DLD1 (cell line): Measurements from ENCODE around the gene KDM2A.

Source experiments
- in situ Hi-C: cut with HindIII; loops from 2 replicates; pipeline ENCODE4 v1.10.0; 2017; ENCODE audit warnings: low sequenced_read_pairs

The KDM2A gene

GRCh38 chr11:67282155-67282875, 163.3 kb downstream of the KDM2A start:
- in situ Hi-C loops: no loop called here

GRCh38 chr11:67282876-67283371, 163.9 kb downstream of the KDM2A start:
- in situ Hi-C loops: no loop called here

- in situ Hi-C loops: no loop called here
Observed at GRCh38 chr11:67283481-67283963, 164.5 kb downstream of the KDM2A start.

GRCh38 chr11:67284811-67285540, 165.9 kb downstream of the KDM2A start:
- in situ Hi-C loops: no loop called here

GRCh38 chr11:67285541-67286498, 166.8 kb downstream of the KDM2A start:
- in situ Hi-C loops: no loop called here

- in situ Hi-C loops: no loop called here
Observed at GRCh38 chr11:67286621-67287333, 167.7 kb downstream of the KDM2A start.

- in situ Hi-C loops: no loop called here
Observed at GRCh38 chr11:67287355-67288197, 168.5 kb downstream of the KDM2A start.

- in situ Hi-C loops: no loop called here
Observed at GRCh38 chr11:67288198-67288451, 169.1 kb downstream of the KDM2A start.

GRCh38 chr11:67288452-67289225, 169.6 kb downstream of the KDM2A start:
- in situ Hi-C loops: no loop called here

- in situ Hi-C loops: no loop called here
Observed at GRCh38 chr11:67289226-67289650, 170.2 kb downstream of the KDM2A start, which contains the start of gene ANKRD13D. TSS of gene ANKRD13D (plus strand) at chr11:67289303. CDS start at chr11:67289461, 158 bp downstream.

GRCh38 chr11:67289651-67290479, 170.8 kb downstream of the KDM2A start:
- in situ Hi-C loops: no loop called here

GRCh38 chr11:67290801-67291200, 171.7 kb downstream of the KDM2A start:
- in situ Hi-C loops: no loop called here

GRCh38 chr11:67291481-67292381, 172.7 kb downstream of the KDM2A start:
- in situ Hi-C loops: no loop called here

- in situ Hi-C loops: no loop called here
Observed at GRCh38 chr11:67292671-67293070, 173.6 kb downstream of the KDM2A start.

GRCh38 chr11:67293090-67293489, 174.0 kb downstream of the KDM2A start:
- in situ Hi-C loops: no loop called here

- in situ Hi-C loops: no loop called here
Observed at GRCh38 chr11:67295846-67296245, 176.8 kb downstream of the KDM2A start.

- in situ Hi-C loops: no loop called here
Observed at GRCh38 chr11:67298786-67299185, 179.7 kb downstream of the KDM2A start.
